Measurements from ENCODE around the gene CRYL1.
A peak's percentile ranks its signal among the peaks of the same experiment; 100 is the strongest.

DNA sequence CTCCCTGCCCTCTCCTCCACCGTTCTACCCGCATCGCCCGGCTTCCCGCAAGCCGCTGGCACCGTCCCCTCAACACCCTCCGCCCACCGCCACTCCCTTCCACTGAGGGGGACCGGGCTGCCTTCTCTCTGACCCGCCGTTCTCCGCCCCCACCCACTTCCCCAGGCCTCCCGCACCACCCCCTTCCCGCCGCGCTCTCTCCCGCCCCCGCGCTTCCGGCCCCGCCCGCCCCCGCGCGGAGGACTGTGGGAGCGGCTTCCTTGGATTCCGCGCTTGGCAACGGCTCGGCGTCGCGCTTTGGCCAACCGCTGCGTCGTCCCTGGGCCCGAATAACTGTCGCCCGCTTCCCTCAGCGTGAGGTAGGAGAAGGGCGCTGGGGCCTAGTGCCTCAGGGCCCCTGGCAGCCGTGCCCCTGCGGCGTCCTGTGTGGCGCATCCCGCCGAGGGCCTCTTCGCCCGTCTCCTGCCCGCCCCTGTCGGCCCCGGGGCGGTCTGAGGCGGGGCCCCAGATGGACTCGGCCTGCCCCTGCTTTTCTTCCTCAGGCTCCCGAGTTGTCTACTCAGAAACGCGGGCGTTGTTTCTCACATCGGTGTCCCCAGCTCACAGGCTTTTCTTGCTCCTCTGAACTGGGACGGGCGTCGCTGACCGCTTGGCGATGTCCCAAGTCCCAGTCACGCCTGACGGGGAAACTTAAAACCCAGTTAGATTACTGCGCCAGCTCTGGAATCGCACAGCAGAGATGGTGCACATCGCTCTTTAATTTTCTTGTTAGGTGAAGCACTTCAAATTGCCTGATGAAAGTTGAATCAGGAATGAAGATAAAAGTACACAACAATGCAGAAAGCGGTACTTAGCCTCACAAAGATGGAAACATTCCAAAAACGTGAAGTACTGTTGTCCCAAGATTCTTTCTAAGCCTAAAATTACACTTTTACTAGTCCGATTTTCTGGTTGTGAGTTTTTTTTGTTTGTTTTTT is 41.5 kb upstream of the CRYL1 start, which contains the start of gene IFT88:
- TF ChIP-seq, protein P1, sequence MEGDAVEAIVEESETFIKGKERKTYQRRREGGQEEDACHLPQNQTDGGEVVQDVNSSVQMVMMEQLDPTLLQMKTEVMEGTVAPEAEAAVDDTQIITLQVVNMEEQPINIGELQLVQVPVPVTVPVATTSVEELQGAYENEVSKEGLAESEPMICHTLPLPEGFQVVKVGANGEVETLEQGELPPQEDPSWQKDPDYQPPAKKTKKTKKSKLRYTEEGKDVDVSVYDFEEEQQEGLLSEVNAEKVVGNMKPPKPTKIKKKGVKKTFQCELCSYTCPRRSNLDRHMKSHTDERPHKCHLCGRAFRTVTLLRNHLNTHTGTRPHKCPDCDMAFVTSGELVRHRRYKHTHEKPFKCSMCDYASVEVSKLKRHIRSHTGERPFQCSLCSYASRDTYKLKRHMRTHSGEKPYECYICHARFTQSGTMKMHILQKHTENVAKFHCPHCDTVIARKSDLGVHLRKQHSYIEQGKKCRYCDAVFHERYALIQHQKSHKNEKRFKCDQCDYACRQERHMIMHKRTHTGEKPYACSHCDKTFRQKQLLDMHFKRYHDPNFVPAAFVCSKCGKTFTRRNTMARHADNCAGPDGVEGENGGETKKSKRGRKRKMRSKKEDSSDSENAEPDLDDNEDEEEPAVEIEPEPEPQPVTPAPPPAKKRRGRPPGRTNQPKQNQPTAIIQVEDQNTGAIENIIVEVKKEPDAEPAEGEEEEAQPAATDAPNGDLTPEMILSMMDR (IDR thresholded peaks at IDR 0.05; ENCODE audit: control extremely low read depth in 1 of 3, insufficient read depth in 1 of 3, low read depth in 1 of 3, low read length in 3 of 3) = no peak
- TF ChIP-seq EZH2 (IDR thresholded peaks at IDR 0.05; ENCODE audit: low read depth, low read length, severe bottlenecking) = no peak
- peak; percentile 31; the same call in 1 of the 2 replicates for TF ChIP-seq CREB1 (IDR thresholded peaks at IDR 0.05)
- TF ChIP-seq POLR2AphosphoS5 (IDR thresholded peaks at IDR 0.05; ENCODE audit: low read depth, low read length) = peak; percentile 66; the same call in 1 of the 2 replicates
